Measurements from ENCODE around the gene TBCCD1. TPM values are rescaled to one million over a fixed set of nuclear protein-coding genes. Genes with fewer than 3 reads are reported as not detected.

TBCCD1 gene
- total RNA-seq, 4 donors from 2014 or later, result 10.0 to 18.9 (median 16.1) TPM

GRCh38 chr3:186526256-186526606, 40.9 kb downstream of the TBCCD1 start:
- no peak for TF ChIP-seq CTCF (IDR thresholded peaks at IDR 0.05)
- ATAC-seq (ENCODE audit: low FRiP score) (no peak), DNase-seq (ENCODE audit: low spot score) (no peak)

GRCh38 chr3:186525369-186526255, 41.5 kb downstream of the TBCCD1 start:
- DNase-seq (ENCODE audit: low spot score), result no peak
- no peak for TF ChIP-seq CTCF (IDR thresholded peaks at IDR 0.05)
- ATAC-seq (ENCODE audit: low FRiP score), result no peak

GRCh38 chr3:186524616-186525015, 42.5 kb downstream of the TBCCD1 start:
- ATAC-seq (ENCODE audit: low FRiP score), result no peak
- no peak for TF ChIP-seq CTCF (IDR thresholded peaks at IDR 0.05)
- DNase-seq (ENCODE audit: low spot score), result no peak

GRCh38 chr3:186523434-186523833, 43.7 kb downstream of the TBCCD1 start:
- ATAC-seq (ENCODE audit: low FRiP score) (no peak), DNase-seq (ENCODE audit: low spot score) (no peak)
- no peak for TF ChIP-seq CTCF (IDR thresholded peaks at IDR 0.05)

- no peak for ATAC-seq (ENCODE audit: low FRiP score)
- DNase-seq (ENCODE audit: low spot score), result no peak
- no peak for TF ChIP-seq CTCF (IDR thresholded peaks at IDR 0.05)
These were observed 44.1 kb downstream of the TBCCD1 start for GRCh38 chr3:186523022-186523421.

- ATAC-seq (ENCODE audit: low FRiP score), result no peak
- no peak for DNase-seq (ENCODE audit: low spot score)
- TF ChIP-seq CTCF (IDR thresholded peaks at IDR 0.05), result no peak
These were observed 45.9 kb downstream of the TBCCD1 start for GRCh38 chr3:186520957-186521842.
